H1 (cell line): Measurements from ENCODE around the gene TRIM44. TPM values are rescaled to one million over a fixed set of nuclear protein-coding genes. Genes with fewer than 3 reads are reported as not detected.

Source experiments
- CTCF ChIA-PET: fragments of 300-600 bp; sonication (Branson Sonifier 250); formaldehyde crosslinking; loops from one replicate; lab custom pipeline; 2021; ENCODE audit not compliant: partially characterized antibody; lab: Charles Lee
- POLR2A ChIA-PET: fragments of 300-600 bp; sonication (Branson Sonifier 250); formaldehyde crosslinking; loops from one replicate; lab custom pipeline; 2021; ENCODE audit warnings: inconsistent platforms; ENCODE audit not compliant: partially characterized antibody; lab: Charles Lee
- DNase-seq, 2 experiments: peaks; one replicate each; pipeline versions ENCODE4 v3.0.0 to v3.0.0-alpha.2; 2010 to 2022; ENCODE audit warnings: low spot score in 2 of 2, low read depth in 1 of 2, mixed read lengths in 1 of 2
- FAIRE-seq: peaks from 2 replicates; lab custom pipeline; 2011; peaks lifted over from hg19 to GRCh38; lab: Jason Lieb, UNC
- H2AFZ ChIP-seq: 2 replicates; pipeline ENCODE4 v1.8.1; 2012; ENCODE audit warnings: low read length, inconsistent platforms
- H2AK5ac ChIP-seq: 2 replicates; pipeline ENCODE4 v1.6.1; 2013; ENCODE audit warnings: low read depth, low read length
- H2BK120ac ChIP-seq: replicated peaks from 2 replicates; pipeline ENCODE3; 2013; ENCODE audit warnings: low read depth, low read length, inconsistent platforms
- H2BK12ac ChIP-seq: 2 replicates; pipeline ENCODE4 v1.6.1; 2013; ENCODE audit warnings: low read depth, low read length
- H2BK15ac ChIP-seq: 2 replicates; pipeline ENCODE4 v1.6.1; 2013; ENCODE audit warnings: low read length
- H2BK20ac ChIP-seq: 2 replicates; pipeline ENCODE4 v1.6.1; 2013; ENCODE audit warnings: low read length
- H2BK5ac ChIP-seq: 2 replicates; pipeline ENCODE4 v1.6.1; 2013; ENCODE audit warnings: low read depth, low read length
- H3K14ac ChIP-seq: 2 replicates; pipeline ENCODE4 v1.6.1; 2013; ENCODE audit warnings: inconsistent platforms; ENCODE audit not compliant: insufficient read length
- H3K18ac ChIP-seq: 2 replicates; pipeline ENCODE4 v1.6.1; 2013; ENCODE audit warnings: low read length; ENCODE audit errors: extremely low read depth
- H3K23ac ChIP-seq: 2 replicates; pipeline ENCODE4 v1.6.1; 2013; ENCODE audit warnings: inconsistent platforms; ENCODE audit not compliant: insufficient read length
- H3K23me2 ChIP-seq: 2 replicates; pipeline ENCODE4 v1.6.1; 2013; ENCODE audit warnings: low read depth, low read length
- H3K27ac ChIP-seq: 2 replicates; pipeline ENCODE4 v1.6.1; 2011; ENCODE audit warnings: low read depth, low read length, inconsistent platforms
- H3K27me3 ChIP-seq, 4 experiments: replicated peaks in 1 of 4; 1 replicate in 1 of 4; 2 replicates in 3 of 4; pipeline versions ENCODE4 v1.6.1 to v1.8.1; 2011 to 2013; ENCODE audit warnings: low read length in 3 of 4, mild to moderate bottlenecking in 3 of 4, inconsistent platforms in 2 of 4, mixed read lengths in 2 of 4, moderate library complexity in 1 of 4; ENCODE audit not compliant: control insufficient read depth in 3 of 4, insufficient read depth in 3 of 4; ENCODE audit errors: extremely low read depth in 1 of 4
- H3K36me3 ChIP-seq, 4 experiments: 2 replicates each; pipeline versions ENCODE4 v1.6.1 to v1.8.1; 2011 to 2013; ENCODE audit warnings: mild to moderate bottlenecking in 4 of 4, low read length in 3 of 4, moderate library complexity in 2 of 4, control low read depth in 1 of 4, inconsistent platforms in 1 of 4; ENCODE audit not compliant: insufficient read depth in 4 of 4, control insufficient read depth in 2 of 4
- H3K4ac ChIP-seq: replicated peaks from 2 replicates; pipeline ENCODE3; 2013; ENCODE audit warnings: low read length, low read depth, mixed read lengths, inconsistent platforms; ENCODE audit not compliant: insufficient read length
- H3K4me1 ChIP-seq, 4 experiments: replicated peaks in 1 of 4; 1 replicate in 1 of 4; 2 replicates in 3 of 4; pipeline versions ENCODE4 v1.6.1 to v1.8.1; 2011 to 2013; ENCODE audit warnings: low read length in 3 of 4, inconsistent platforms in 2 of 4, mixed read lengths in 1 of 4; ENCODE audit not compliant: insufficient read depth in 4 of 4, control insufficient read depth in 3 of 4
- H3K4me2 ChIP-seq, 2 experiments: 2 replicates each; pipeline versions ENCODE4 v1.6.1 to v1.8.1; 2011 to 2013; ENCODE audit warnings: low read depth in 2 of 2, low read length in 2 of 2, control low read depth in 1 of 2, inconsistent platforms in 1 of 2, mild to moderate bottlenecking in 1 of 2; ENCODE audit not compliant: insufficient read depth in 1 of 2
- H3K4me3 ChIP-seq, 4 experiments: fragments of 200-600, 300-600 bp in 1 of 4; sonication (generic), shearing (Covaris generic), sonication (Bioruptor Twin) in 1 of 4; 2 replicates each; pipeline versions ENCODE4 v1.5.1 to v1.8.1; 2011 to 2016; ENCODE audit warnings: low read length in 4 of 4, low read depth in 3 of 4, control low read depth in 2 of 4, inconsistent platforms in 2 of 4, mild to moderate bottlenecking in 2 of 4, mixed read lengths in 1 of 4, moderate library complexity in 1 of 4; ENCODE audit not compliant: insufficient read depth in 2 of 4; ENCODE audit errors: extremely low read depth in 1 of 4
- H3K56ac ChIP-seq: replicated peaks from 2 replicates; pipeline ENCODE3; 2013; ENCODE audit warnings: low read depth, mild to moderate bottlenecking, mixed read lengths, low read length, inconsistent platforms; ENCODE audit not compliant: insufficient read length
- H3K79me1 ChIP-seq: 2 replicates; pipeline ENCODE4 v1.6.1; 2013; ENCODE audit warnings: low read depth, low read length, control low read depth
- H3K79me2 ChIP-seq, 2 experiments: 2 replicates each; pipeline versions ENCODE4 v1.6.1 to v1.8.1; 2012 to 2013; ENCODE audit warnings: low read length in 2 of 2, mild to moderate bottlenecking in 2 of 2, inconsistent platforms in 1 of 2; ENCODE audit not compliant: insufficient read depth in 2 of 2, control insufficient read depth in 1 of 2
- H3K9ac ChIP-seq, 4 experiments: replicated peaks in 1 of 4; 1 replicate in 1 of 4; 2 replicates in 3 of 4; pipeline versions ENCODE4 v1.6.1 to v1.8.1; 2011 to 2013; ENCODE audit warnings: low read depth in 3 of 4, low read length in 3 of 4, control low read depth in 2 of 4, mild to moderate bottlenecking in 2 of 4, moderate library complexity in 2 of 4, inconsistent platforms in 1 of 4; ENCODE audit errors: extremely low read depth in 1 of 4
- H3K9me3 ChIP-seq, 2 experiments: 2 replicates each; pipeline versions ENCODE4 v1.6.1 to v1.8.1; 2012 to 2013; ENCODE audit warnings: mild to moderate bottlenecking in 2 of 2, moderate library complexity in 2 of 2, control low read depth in 1 of 2, inconsistent platforms in 1 of 2, low read depth in 1 of 2, low read length in 1 of 2, mixed read lengths in 1 of 2; ENCODE audit not compliant: insufficient read depth in 2 of 2
- H4K20me1 ChIP-seq, 2 experiments: replicated peaks in 1 of 2; 2 replicates each; pipeline versions ENCODE3 to v1.8.1; 2011 to 2013; ENCODE audit warnings: inconsistent platforms in 2 of 2, low read length in 2 of 2, mild to moderate bottlenecking in 1 of 2; ENCODE audit not compliant: insufficient read depth in 2 of 2, control insufficient read depth in 1 of 2
- H4K5ac ChIP-seq: 2 replicates; pipeline ENCODE4 v1.6.1; 2013; ENCODE audit warnings: low read length, low read depth, mixed read lengths, inconsistent platforms; ENCODE audit not compliant: insufficient read length
- H4K8ac ChIP-seq: 2 replicates; pipeline ENCODE4 v1.8.0; 2013; ENCODE audit warnings: mild to moderate bottlenecking, moderate library complexity, low read length, inconsistent platforms; ENCODE audit not compliant: insufficient read depth; ENCODE audit errors: extremely low read depth
- H4K91ac ChIP-seq: replicated peaks from 2 replicates; pipeline ENCODE3; 2013; ENCODE audit warnings: low read length, mixed read lengths, inconsistent platforms; ENCODE audit not compliant: insufficient read length
- ASH2L ChIP-seq: fragments of 200-600, 300-600 bp; sonication (generic); IDR thresholded peaks from one replicate; pipeline ENCODE4 v1.7.1; 2017; ENCODE audit warnings: low read length
- BRCA1 ChIP-seq: IDR thresholded peaks from 2 replicates; pipeline ENCODE4 v1.6.1; 2012; ENCODE audit warnings: low read depth, low read length, improper control_type of control experiment
- FOSL1 ChIP-seq: IDR thresholded peaks from 2 replicates; pipeline ENCODE4 v1.6.1; 2011; ENCODE audit warnings: mild to moderate bottlenecking, low read depth, low read length, moderate library complexity; ENCODE audit not compliant: insufficient read depth
- GABPA ChIP-seq: IDR thresholded peaks from 2 replicates; pipeline ENCODE4 v1.6.1; 2011; ENCODE audit warnings: mild to moderate bottlenecking, low read length, moderate library complexity, borderline replicate concordance; ENCODE audit not compliant: insufficient read depth
- GTF2F1 ChIP-seq: IDR thresholded peaks from 2 replicates; pipeline ENCODE4 v1.6.1; 2012; ENCODE audit warnings: low read depth, low read length, improper control_type of control experiment, borderline replicate concordance
- KDM1A ChIP-seq: fragments of 200-600, 300-600 bp; sonication (generic); IDR thresholded peaks from 2 replicates; pipeline ENCODE4 v1.7.1; 2016; ENCODE audit warnings: mild to moderate bottlenecking, low read length, borderline replicate concordance
- NANOG ChIP-seq: IDR thresholded peaks from 2 replicates; pipeline ENCODE4 v1.6.1; 2011; ENCODE audit warnings: low read length, low read depth, mild to moderate bottlenecking, inconsistent platforms; ENCODE audit not compliant: insufficient read depth, poor library complexity, severe bottlenecking
- POU5F1 ChIP-seq: IDR thresholded peaks from 2 replicates; pipeline ENCODE4 v1.6.1; 2011; ENCODE audit warnings: low read depth, mild to moderate bottlenecking, low read length, moderate library complexity
- RAD21 ChIP-seq, 2 experiments: IDR thresholded peaks in 1 of 2; conservative IDR thresholded peaks in 1 of 2; 2 replicates each; pipeline ENCODE4 v1.6.1; 2011; ENCODE audit warnings: low read depth in 2 of 2, low read length in 2 of 2, improper control_type of control experiment in 1 of 2, inconsistent platforms in 1 of 2, mild to moderate bottlenecking in 1 of 2, moderate library complexity in 1 of 2
- RFX5 ChIP-seq: IDR thresholded peaks from 2 replicates; pipeline ENCODE4 v1.6.1; 2011; ENCODE audit warnings: low read depth, low read length, improper control_type of control experiment, borderline replicate concordance
- SAP30 ChIP-seq: fragments of 300-600 bp; sonication (generic); IDR thresholded peaks from 2 replicates; pipeline ENCODE4 v1.7.1; 2012; ENCODE audit warnings: low read length, moderate library complexity, mild to moderate bottlenecking, inconsistent platforms; ENCODE audit not compliant: insufficient read depth, insufficient replicate concordance
- TAF7 ChIP-seq: optimal IDR thresholded peaks from 2 replicates; pipeline ENCODE3; 2011; ENCODE audit warnings: low read depth, mild to moderate bottlenecking, inconsistent platforms, low read length, moderate library complexity, borderline replicate concordance
- ZNF274 ChIP-seq: IDR thresholded peaks from 2 replicates; pipeline ENCODE4 v1.7.0; 2012; ENCODE audit warnings: low read length, borderline replicate concordance; ENCODE audit errors: extremely low read depth
- WGBS, 2 experiments: shearing (Covaris generic) in 1 of 2; methylation state at CpG; one replicate each; pipeline versions ENCODE4 v1.1.6 to v1.1.7; 2013 to 2015; ENCODE audit warnings: low lambda C conversion rate in 2 of 2, mixed read lengths in 2 of 2, inconsistent platforms in 1 of 2, low coverage in 1 of 2, missing lambda C conversion rate in 1 of 2; ENCODE audit not compliant: insufficient replicate concordance in 2 of 2, insufficient coverage in 1 of 2, insufficient read length in 1 of 2; ENCODE audit errors: extremely low coverage in 1 of 2, missing lambda C conversion rate in 1 of 2; 5-methylcytosine and 5-hydroxymethylcytosine counted together
- polyA plus RNA-seq, 7 experiments: library from polyadenylated mRNA; depleted of rRNA in 3 of 7; stranded (reverse) in 5 of 7; unstranded in 2 of 7; fragments of >200 nt in 5 of 7; fragments of 200-250 nt in 2 of 7; gene quantifications; 1 replicate in 5 of 7; 2 replicates in 1 of 7; 4 replicates in 1 of 7; pipeline versions ENCODE4 v1.2.1 to v1.2.3, GENCODE V29; 2011 to 2013; ENCODE audit warnings: missing spikeins in 2 of 7, mixed read lengths in 2 of 7
- total RNA-seq: library from RNA; stranded (reverse); fragmentation: NEBNext Ultra II Directional; extraction: Animal tissue kit (Norgen Biotek cat#: 25700); gene quantifications from 2 replicates; pipeline ENCODE4 v1.2.1, GENCODE V29; 2021

Gene TRIM44
- total and polyA plus RNA-seq, 2 of the 8 experiments (the other 6 are each of a cell fraction or from before 2014, with no cell fraction given) = 13.9 to 34.4 TPM

GRCh38 chr11:35823742-35824298, 161.2 kb downstream of the TRIM44 start:
- no peak overlapping the region for H3K23ac ChIP-seq
- CTCF ChIA-PET = interaction anchor here (0.7 to 12.0 kb wide), 21 partner anchors 11 to 449 kb away, joined by 3 to 187 read pairs (median 6); no protein-coding TSS in a partner anchor
- no peaks in the 10 kb centered on the region for H3K79me1 ChIP-seq
- H3K9me3 ChIP-seq = no peaks in the 10 kb centered on the region
- DNase-seq (no peak), FAIRE-seq (no peak)
- no peak overlapping the region for H3K4ac ChIP-seq
- H3K27ac ChIP-seq = no peak overlapping the region
- no peak for TF ChIP-seq KDM1A
- TF ChIP-seq RAD21 (IDR thresholded peaks at IDR 0.05 in 1 of 2, conservative IDR thresholded peaks at IDR 0.05 in 1 of 2; ENCODE audit: low read depth in 2 of 2, low read length in 2 of 2) = no peak
- TF ChIP-seq ZNF274 = no peak
- no peak for TF ChIP-seq GABPA
- no peak for TF ChIP-seq POU5F1
- TF ChIP-seq FOSL1 = no peak
- TF ChIP-seq TAF7 = no peak
- TF ChIP-seq BRCA1 = no peak
- TF ChIP-seq NANOG = no peak
- no peak for TF ChIP-seq SAP30
- no peak for TF ChIP-seq RFX5
- no peak for TF ChIP-seq ASH2L
- TF ChIP-seq GTF2F1 = no peak
- H4K5ac ChIP-seq = no peak overlapping the region
- H4K20me1 ChIP-seq = no peaks in the 10 kb centered on the region
- H2BK20ac ChIP-seq = no peak overlapping the region
- H3K4me2 ChIP-seq = no peak overlapping the region
- no peak overlapping the region for H4K91ac ChIP-seq
- H2BK15ac ChIP-seq = no peak overlapping the region
- POLR2A ChIA-PET = no interaction called here
- H3K18ac ChIP-seq = no peak overlapping the region
- H4K8ac ChIP-seq = no peak overlapping the region
- no peak overlapping the region for H2BK12ac ChIP-seq
- H3K4me3 ChIP-seq = no peak overlapping the region
- H2BK5ac ChIP-seq = no peak overlapping the region; the same call in 1 of the 2 replicates
- no peak overlapping the region for H2BK120ac ChIP-seq
- peaks cover 0 to 2% (median 0%) of the 10 kb centered on the region in 4 experiments; a peak in 1 of 7 replicates for H3K4me1 ChIP-seq
- WGBS, 2 experiments = 94% methylated on average over 10 of the region's 10 CpGs; no CpG with 5 or more reads in 1 of the 2 experiments
- no peak overlapping the region for H2AFZ ChIP-seq
- no peak overlapping the region for H2AK5ac ChIP-seq
- no peak overlapping the region for H3K14ac ChIP-seq
- H3K79me2 ChIP-seq = no peaks in the 10 kb centered on the region
- H3K56ac ChIP-seq = no peak overlapping the region
- no peaks in the 10 kb centered on the region for H3K23me2 ChIP-seq
- H3K9ac ChIP-seq = no peak overlapping the region
- H3K27me3 ChIP-seq = peaks cover 0 to 2% (median 0%) of the 10 kb centered on the region in 4 experiments; a peak in 1 of 7 replicates
- H3K36me3 ChIP-seq = no peaks in the 10 kb centered on the region
